K562 (cell line): ENCODE data around the gene OGDH. TPM values are rescaled to one million over a fixed set of nuclear protein-coding genes. Genes with fewer than 3 reads are reported as not detected.
A peak's percentile ranks its signal among the peaks of the same experiment; 100 is the strongest.

Experiments used
- ATF7 ChIP-seq: fragments of 450-650 bp; IDR thresholded peaks from 2 replicates; pipeline ENCODE4 v1.7.1; 2014; ENCODE audit warnings: mild to moderate bottlenecking, moderate library complexity
- CTBP1 ChIP-seq: fragments of 450-650 bp; IDR thresholded peaks from 2 replicates; pipeline ENCODE4 v1.6.1; 2016; ENCODE audit warnings: borderline replicate concordance
- MAFF ChIP-seq: IDR thresholded peaks from 2 replicates; pipeline ENCODE4 v1.6.1; 2012; ENCODE audit warnings: low read length, improper control_type of control experiment
- NFE2 ChIP-seq: IDR thresholded peaks from 2 replicates; pipeline ENCODE4 v1.6.1; 2014; ENCODE audit warnings: antibody characterized with exemption, low read depth
- STAT5A ChIP-seq: IDR thresholded peaks from 2 replicates; pipeline ENCODE4 v1.6.1; 2012; ENCODE audit warnings: low read length, inconsistent platforms, borderline replicate concordance
- ZFX ChIP-seq: sonication (generic); formaldehyde crosslinking; IDR thresholded peaks from 2 replicates; pipeline ENCODE4 v1.8.0; 2022; ENCODE audit warnings: mild to moderate bottlenecking, missing genetic modification reagents, moderate library complexity
- polyA plus RNA-seq, 8 experiments: library from polyadenylated mRNA; depleted of rRNA in 4 of 8; stranded (reverse) in 5 of 8; unstranded in 3 of 8; fragments of >200 nt; fragmentation: Nextera tagmentation in 2 of 8; fragmentation: Illumina TruSeq in 1 of 8; extraction: Ambion mirVana in 2 of 8; extraction: Trizol in 1 of 8; gene quantifications; 2 replicates each; pipeline versions ENCODE4 v1.2.1 to v1.2.3, GENCODE V29; 2011 to 2014; ENCODE audit warnings: inconsistent platforms in 1 of 8, missing spikeins in 1 of 8
- total RNA-seq, 7 experiments: library from RNA; depleted of rRNA in 6 of 7; stranded (reverse); fragments of >200 nt in 6 of 7; fragmentation: Illumina TruSeq in 2 of 7; extraction: Trizol in 2 of 7; gene quantifications; 2 replicates each; pipeline versions ENCODE4 v1.2.1 to v1.2.3, GENCODE V29; 2011 to 2021; ENCODE audit warnings: low replicate concordance in 1 of 7
- TF ChIP-seq, protein P1 (sequence below): fragments of 150-350 bp; IDR thresholded peaks from 2 replicates; pipeline ENCODE4 v1.6.1; 2014; ENCODE audit warnings: low read depth, mild to moderate bottlenecking, low read length, borderline replicate concordance
- TF ChIP-seq, protein P2 (sequence below): sonication (generic); formaldehyde crosslinking; IDR thresholded peaks from 2 replicates; pipeline ENCODE4 v1.8.0; 2022; ENCODE audit warnings: mild to moderate bottlenecking, missing genetic modification reagents, borderline replicate concordance
- TF ChIP-seq, protein P3 (sequence below): fragments of 200-400 bp; formaldehyde crosslinking; IDR thresholded peaks from 2 replicates; pipeline ENCODE4 v1.6.1; 2017; ENCODE audit warnings: mild to moderate bottlenecking, low read depth, low read length, moderate library complexity
- TF ChIP-seq, protein P4 (sequence below): fragments of 450-650 bp; IDR thresholded peaks from 2 replicates; pipeline ENCODE4 v1.6.1; 2016; ENCODE audit warnings: low read depth, mild to moderate bottlenecking, moderate library complexity

Gene OGDH
- total and polyA plus RNA-seq, 9 of the 15 experiments (the other 6 are each of a cell fraction or from before 2014, with no cell fraction given) = 3.1 to 80.3 (median 23.5) TPM

DNA sequence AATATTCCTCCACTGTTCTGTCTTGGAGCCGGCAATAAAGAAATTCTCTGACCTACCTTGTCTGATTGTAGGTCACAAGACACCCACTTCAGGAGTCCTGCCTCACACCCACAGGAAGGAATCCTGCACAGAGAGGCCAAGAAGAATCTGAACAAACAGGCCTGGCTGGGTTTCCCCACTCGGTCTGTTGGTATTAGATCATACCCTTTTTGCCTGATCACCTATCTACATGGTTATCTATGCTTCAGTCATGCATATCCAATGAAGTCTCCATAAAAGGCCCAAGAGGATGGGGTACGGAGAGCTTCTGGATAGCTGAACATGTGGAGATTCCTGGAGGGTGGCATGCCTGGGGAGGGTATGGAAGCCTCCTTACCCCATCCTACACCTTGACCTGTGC lies 12.3 kb downstream of the OGDH start (continued):
- TF ChIP-seq, protein P1, sequence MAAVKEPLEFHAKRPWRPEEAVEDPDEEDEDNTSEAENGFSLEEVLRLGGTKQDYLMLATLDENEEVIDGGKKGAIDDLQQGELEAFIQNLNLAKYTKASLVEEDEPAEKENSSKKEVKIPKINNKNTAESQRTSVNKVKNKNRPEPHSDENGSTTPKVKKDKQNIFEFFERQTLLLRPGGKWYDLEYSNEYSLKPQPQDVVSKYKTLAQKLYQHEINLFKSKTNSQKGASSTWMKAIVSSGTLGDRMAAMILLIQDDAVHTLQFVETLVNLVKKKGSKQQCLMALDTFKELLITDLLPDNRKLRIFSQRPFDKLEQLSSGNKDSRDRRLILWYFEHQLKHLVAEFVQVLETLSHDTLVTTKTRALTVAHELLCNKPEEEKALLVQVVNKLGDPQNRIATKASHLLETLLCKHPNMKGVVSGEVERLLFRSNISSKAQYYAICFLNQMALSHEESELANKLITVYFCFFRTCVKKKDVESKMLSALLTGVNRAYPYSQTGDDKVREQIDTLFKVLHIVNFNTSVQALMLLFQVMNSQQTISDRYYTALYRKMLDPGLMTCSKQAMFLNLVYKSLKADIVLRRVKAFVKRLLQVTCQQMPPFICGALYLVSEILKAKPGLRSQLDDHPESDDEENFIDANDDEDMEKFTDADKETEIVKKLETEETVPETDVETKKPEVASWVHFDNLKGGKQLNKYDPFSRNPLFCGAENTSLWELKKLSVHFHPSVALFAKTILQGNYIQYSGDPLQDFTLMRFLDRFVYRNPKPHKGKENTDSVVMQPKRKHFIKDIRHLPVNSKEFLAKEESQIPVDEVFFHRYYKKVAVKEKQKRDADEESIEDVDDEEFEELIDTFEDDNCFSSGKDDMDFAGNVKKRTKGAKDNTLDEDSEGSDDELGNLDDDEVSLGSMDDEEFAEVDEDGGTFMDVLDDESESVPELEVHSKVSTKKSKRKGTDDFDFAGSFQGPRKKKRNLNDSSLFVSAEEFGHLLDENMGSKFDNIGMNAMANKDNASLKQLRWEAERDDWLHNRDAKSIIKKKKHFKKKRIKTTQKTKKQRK = no peak
- TF ChIP-seq CTBP1 (no peak), ATF7 (peak; percentile 45), NFE2 (peak; percentile 76), MAFF (peak; percentile 15; the same call in 1 of the 2 replicates), ZFX (CRISPR knock-in tag) (0 out of 2 replicates have a peak, but pooled peaks have one; percentile 22), STAT5A (no peak)
- TF ChIP-seq, protein P2, sequence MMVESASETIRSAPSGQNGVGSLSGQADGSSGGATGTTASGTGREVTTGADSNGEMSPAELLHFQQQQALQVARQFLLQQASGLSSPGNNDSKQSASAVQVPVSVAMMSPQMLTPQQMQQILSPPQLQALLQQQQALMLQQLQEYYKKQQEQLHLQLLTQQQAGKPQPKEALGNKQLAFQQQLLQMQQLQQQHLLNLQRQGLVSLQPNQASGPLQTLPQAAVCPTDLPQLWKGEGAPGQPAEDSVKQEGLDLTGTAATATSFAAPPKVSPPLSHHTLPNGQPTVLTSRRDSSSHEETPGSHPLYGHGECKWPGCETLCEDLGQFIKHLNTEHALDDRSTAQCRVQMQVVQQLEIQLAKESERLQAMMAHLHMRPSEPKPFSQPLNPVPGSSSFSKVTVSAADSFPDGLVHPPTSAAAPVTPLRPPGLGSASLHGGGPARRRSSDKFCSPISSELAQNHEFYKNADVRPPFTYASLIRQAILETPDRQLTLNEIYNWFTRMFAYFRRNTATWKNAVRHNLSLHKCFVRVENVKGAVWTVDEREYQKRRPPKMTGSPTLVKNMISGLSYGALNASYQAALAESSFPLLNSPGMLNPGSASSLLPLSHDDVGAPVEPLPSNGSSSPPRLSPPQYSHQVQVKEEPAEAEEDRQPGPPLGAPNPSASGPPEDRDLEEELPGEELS (CRISPR knock-in tag) = no peak
- TF ChIP-seq, protein P3, sequence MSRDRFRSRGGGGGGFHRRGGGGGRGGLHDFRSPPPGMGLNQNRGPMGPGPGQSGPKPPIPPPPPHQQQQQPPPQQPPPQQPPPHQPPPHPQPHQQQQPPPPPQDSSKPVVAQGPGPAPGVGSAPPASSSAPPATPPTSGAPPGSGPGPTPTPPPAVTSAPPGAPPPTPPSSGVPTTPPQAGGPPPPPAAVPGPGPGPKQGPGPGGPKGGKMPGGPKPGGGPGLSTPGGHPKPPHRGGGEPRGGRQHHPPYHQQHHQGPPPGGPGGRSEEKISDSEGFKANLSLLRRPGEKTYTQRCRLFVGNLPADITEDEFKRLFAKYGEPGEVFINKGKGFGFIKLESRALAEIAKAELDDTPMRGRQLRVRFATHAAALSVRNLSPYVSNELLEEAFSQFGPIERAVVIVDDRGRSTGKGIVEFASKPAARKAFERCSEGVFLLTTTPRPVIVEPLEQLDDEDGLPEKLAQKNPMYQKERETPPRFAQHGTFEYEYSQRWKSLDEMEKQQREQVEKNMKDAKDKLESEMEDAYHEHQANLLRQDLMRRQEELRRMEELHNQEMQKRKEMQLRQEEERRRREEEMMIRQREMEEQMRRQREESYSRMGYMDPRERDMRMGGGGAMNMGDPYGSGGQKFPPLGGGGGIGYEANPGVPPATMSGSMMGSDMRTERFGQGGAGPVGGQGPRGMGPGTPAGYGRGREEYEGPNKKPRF = no peak
- TF ChIP-seq, protein P4, sequence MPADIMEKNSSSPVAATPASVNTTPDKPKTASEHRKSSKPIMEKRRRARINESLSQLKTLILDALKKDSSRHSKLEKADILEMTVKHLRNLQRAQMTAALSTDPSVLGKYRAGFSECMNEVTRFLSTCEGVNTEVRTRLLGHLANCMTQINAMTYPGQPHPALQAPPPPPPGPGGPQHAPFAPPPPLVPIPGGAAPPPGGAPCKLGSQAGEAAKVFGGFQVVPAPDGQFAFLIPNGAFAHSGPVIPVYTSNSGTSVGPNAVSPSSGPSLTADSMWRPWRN = no peak
- TF ChIP-seq, all 486 proteins: peak for 9
